ENCODE data around the gene ANKRD62.

GRCh38 chr18:12059334-12060181 is 34.1 kb upstream of the ANKRD62 start:
- TF ChIP-seq CTCF (IDR thresholded peaks at IDR 0.05) = no peak
- no peak for TF ChIP-seq POLR2A (IDR thresholded peaks at IDR 0.05)

All from right lobe of liver (tissue), 4 donors.